ENCODE data around the gene ULK1.
"Not testable (repeated sequence)": the region's sequence is repeated elsewhere in the genome, so short reads cannot be mapped to it uniquely, and the experiment has no call there.

DNA sequence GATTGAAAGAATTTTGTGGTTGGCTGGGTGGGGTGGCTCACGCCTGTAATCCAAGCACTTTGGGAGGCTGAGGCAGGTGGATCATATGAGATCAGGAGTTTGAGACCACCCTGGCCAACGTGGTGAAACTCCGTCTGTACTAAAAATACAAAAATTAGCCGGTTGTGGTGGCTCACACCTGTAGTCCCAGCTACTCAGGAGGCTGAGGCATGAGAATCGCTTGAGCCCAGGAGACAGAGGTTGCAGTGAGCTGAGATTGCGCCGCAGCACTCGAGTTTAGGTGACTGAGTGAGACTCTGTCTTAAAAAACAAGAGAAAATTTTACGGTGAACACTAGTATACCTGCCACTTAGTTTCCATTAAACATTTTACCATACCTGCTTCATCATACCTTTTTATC lies 59.4 kb downstream of the ULK1 start:
- TF ChIP-seq, protein P1, sequence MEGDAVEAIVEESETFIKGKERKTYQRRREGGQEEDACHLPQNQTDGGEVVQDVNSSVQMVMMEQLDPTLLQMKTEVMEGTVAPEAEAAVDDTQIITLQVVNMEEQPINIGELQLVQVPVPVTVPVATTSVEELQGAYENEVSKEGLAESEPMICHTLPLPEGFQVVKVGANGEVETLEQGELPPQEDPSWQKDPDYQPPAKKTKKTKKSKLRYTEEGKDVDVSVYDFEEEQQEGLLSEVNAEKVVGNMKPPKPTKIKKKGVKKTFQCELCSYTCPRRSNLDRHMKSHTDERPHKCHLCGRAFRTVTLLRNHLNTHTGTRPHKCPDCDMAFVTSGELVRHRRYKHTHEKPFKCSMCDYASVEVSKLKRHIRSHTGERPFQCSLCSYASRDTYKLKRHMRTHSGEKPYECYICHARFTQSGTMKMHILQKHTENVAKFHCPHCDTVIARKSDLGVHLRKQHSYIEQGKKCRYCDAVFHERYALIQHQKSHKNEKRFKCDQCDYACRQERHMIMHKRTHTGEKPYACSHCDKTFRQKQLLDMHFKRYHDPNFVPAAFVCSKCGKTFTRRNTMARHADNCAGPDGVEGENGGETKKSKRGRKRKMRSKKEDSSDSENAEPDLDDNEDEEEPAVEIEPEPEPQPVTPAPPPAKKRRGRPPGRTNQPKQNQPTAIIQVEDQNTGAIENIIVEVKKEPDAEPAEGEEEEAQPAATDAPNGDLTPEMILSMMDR (IDR thresholded peaks at IDR 0.05): not testable (repeated sequence)
- not testable (repeated sequence) for TF ChIP-seq ZFX (IDR thresholded peaks at IDR 0.05; ENCODE audit: borderline replicate concordance)
